Measurements from ENCODE around the gene CORO1C.

CORO1C gene

GRCh38 chr12:108696111-108696995, 35.0 kb downstream of the CORO1C start:
- DNase-seq = peak; percentile 92

DNA sequence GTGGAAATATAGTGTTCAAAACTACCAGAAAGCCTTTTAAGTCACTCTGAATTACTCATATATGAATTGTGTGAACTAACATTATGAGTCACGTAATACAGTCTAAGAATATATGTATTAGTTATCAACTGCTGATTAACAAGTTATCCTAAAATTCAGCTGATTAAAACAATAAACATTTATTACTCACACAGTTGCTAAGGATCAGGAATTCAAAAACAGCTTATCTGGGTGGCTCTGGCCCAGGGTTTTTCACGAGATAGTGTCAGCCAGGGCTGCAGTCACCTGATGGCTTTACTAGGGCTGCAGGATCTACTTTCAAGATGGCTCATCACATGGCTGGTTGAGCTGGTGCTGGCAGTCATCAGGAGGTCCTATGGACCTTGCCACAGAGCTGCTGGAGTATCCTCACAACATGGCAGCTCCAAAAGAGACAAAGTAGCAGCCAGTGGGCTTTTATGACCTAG, 36.5 kb downstream of the CORO1C start:
- peak; percentile 60 for DNase-seq

- no peak for DNase-seq
Observed at GRCh38 chr12:108693751-108694150, 37.6 kb downstream of the CORO1C start.

- no peak for DNase-seq
Observed at GRCh38 chr12:108693186-108693730, 38.1 kb downstream of the CORO1C start.

DNA sequence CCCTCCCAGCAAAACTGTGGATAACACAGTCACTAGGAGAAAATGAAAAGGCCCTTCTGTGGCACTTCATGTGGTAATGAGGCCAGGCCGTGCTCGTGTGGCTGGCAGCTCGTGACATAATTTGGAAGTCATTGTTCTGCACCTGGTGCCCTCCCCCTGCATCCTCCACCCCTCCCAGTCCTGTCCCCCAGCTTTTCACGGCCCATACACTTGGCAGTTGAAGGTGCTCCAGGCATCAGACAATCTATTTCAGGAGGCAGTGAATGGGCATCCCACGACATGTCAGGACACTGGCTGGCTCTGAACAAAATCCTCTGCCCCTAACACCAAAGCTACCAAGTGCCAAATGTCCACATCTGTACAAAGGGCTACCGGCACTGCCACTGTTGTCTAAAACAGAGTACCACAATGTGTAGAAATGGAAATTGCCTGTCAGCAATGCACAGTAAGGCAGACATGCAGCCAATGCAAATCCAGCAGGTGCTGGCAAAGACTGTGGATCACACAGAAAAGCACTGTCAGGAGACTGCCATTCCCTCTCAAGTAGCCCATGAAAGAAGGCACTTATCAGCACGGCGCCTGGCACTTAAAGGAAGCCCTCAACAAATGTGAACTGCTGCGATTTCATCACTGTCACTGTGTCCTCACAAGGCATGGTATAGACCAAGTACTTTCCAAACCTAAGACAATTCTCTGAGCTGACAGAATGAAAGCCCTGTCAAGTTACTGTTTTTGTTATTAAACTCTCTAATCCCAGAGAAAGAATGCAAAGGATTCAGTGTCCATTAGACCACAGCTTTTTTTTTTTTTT, 39.1 kb downstream of the CORO1C start:
- DNase-seq = peak; percentile 75

DNA sequence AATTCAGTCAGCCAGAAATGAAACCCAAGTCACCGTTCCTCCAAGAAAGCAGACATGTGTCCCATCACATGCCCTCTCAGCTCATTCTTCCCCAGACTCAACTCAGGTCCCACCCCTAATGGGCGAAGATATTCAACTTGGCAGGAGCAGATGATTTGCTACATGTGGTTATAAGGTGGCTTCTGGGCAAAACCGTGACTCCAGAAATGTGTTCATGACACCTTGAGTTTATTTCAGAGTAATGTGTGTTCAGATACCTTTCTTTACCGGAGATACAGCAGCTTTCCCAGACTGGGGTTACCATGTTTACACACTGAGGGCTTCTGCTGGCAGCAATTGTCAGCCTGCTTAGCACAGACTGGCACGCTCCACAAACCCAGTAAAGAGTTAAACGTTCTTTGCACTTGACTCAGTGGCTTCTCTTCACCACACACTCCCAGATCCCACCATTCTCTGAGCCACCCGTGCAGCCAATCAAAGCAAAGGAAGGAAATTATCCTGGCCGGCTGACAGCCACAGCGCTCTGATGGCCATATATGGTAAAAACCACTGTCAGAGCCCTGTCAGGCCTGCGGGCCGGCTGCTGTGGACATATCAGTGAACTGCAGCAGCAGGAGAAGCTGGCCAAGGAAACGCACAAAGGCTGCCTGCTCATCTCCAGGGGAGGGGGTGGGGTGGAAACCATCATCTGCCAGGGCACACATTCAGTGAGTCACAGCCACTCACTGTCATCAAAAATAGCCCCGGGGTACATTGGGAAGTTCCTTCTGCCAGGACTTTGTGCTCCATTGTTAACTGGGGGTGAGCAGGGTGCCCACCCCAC, 39.9 kb downstream of the CORO1C start:
- DNase-seq = peak; percentile 100

DNA sequence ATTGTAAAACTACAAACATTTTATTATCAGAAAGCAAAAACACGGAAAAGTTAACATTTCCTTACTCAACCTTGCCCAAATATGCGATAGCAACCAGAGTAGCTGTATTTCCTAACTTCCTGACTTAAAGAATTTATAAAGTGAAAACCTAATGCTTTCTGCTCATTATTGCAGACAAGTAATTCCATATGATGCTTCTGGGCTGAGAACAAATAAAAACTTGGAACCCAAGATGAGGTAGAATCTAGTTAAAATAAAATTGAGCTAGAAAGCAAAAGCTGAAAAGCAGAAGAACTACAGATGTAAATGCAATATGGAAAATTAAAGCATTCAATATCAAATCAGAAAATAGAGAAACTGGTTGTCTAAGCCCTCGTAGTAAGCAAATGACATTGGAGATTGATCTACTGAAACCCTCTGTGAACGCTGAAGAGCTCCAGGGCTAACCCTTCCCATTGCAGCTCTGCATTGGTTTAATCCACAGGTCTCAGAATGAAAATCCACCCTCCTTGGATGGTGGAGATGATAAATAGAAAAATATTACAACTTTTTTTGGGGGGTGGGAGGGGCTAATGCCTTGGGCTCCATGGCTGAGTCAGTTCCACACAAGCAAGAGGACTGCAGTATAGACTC, 40.7 kb downstream of the CORO1C start:
- DNase-seq = peak; percentile 81

DNA sequence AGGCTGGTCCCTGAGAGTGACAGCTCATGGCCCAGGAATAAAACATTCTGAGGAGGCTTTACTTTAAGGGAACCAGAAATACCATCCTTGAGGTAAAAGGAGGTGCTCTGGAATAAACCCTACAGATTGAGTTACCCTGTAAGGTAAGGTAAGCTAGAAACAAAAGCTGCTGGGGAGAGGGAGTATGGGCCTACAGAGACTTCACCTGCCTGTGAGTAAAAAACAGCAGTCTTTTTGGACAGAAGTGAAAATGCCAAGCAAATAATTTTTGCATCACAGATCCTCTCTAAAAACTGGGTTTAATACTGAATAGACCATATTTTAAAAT, 41.2 kb downstream of the CORO1C start:
- no peak for DNase-seq

DNA sequence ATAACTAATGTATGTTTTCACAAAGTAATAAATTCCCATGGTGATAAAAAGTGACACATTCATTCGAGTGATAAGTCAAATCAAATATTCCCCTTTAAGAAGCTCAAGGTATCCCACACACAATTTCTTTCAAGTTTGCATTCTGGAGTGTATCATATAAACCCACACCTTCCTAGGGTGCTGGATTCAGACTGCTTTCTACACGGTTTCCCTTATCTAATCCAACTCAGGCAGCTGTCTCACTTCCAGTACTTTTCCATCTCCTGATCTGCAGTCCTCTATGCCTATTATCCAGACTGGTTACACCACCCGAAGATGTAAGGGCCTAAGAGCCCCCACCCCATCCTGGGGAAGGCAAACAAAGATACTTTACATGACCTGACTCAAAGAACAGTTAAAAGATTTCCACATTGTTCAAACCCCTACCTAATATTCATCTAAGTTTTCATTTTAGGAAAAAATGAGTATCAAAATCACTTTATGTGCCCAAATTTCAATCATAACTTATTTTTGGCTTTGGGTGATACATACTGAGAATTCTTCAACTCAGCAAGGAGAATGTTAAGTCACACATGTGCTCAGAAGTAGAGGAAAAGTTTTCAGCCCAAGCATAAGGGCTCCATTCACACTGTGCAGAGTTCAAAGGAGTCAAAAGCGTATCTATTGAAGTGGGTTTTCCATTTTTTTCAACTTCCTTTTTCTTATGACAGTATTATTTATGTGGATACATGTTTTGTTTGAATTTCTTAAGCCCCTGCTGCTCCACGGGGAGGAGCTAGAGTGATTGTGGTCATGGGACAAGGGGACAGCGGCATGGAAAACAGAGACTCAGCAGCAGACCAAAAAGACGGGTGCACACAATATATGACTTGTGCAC, 41.8 kb downstream of the CORO1C start:
- DNase-seq = peak; percentile 73

DNA sequence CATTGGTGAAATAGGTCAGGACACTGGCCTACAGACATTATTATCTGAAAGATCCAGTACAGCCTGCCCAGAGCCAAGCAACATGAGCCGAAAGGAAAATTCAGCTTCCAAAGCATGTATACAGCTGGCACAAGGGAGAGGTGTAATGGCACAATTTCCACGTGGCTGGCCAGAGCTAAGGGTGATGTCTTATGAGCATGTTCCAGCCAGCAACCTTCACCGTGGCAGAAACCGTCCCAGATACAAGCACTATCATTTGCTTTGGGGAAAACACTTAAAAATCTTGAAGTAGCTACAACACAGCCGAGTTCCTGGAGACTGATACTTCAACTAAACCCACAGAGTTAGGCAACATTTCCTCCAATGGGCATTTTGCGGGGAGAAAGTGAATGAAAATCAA, 44.5 kb downstream of the CORO1C start:
- no peak for DNase-seq

- DNase-seq = peak; percentile 73
Observed at GRCh38 chr12:108685469-108686260, 45.7 kb downstream of the CORO1C start.

DNA sequence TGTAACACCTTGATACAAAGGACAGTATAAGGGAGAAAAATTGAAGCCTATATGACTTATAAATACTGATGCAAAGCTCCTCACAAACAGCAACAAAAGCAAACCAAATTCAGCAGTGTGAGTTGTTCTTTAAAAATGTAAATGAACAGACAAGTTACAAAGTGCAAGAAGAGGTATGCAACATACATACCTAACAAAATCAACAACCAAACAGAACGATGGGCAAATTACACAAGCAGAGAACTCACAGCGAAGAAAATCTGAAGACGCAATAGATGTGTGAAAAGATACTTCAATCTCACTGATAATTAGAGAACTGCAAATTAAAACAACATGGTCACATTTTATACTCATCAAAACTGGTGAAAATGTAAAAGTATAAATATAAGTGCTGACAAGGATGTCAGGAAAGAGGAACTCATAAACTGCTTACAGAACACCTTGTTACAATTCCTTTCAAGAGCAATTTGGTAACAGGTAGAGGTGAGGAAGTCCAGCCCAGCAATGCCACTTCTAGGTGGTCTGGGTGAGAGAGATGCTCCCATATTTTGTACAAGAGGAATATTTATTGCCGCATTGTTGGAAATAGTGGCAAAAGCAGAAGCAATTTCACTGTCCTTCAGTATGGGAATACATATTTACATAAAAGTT, 47.3 kb downstream of the CORO1C start:
- no peak for DNase-seq

DNA sequence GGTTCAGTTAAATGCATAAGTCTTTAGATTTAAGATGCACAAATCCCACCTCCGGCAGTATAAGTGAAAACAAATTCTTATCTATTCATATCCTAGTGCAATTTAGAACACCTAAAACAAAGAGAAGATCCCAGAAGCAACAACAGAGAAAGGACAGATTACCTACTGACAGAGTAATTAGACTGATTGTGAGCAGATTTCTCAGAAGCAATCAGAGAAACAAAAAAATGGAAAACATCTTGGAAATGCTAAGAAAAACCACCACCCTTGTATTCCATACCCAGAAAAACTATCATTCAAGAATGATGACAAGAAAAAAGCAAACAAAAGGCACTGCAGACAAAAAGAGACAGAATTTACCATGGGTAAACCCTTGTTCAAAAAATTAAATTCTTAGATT, 50.0 kb downstream of the CORO1C start:
- no peak for DNase-seq

DNA sequence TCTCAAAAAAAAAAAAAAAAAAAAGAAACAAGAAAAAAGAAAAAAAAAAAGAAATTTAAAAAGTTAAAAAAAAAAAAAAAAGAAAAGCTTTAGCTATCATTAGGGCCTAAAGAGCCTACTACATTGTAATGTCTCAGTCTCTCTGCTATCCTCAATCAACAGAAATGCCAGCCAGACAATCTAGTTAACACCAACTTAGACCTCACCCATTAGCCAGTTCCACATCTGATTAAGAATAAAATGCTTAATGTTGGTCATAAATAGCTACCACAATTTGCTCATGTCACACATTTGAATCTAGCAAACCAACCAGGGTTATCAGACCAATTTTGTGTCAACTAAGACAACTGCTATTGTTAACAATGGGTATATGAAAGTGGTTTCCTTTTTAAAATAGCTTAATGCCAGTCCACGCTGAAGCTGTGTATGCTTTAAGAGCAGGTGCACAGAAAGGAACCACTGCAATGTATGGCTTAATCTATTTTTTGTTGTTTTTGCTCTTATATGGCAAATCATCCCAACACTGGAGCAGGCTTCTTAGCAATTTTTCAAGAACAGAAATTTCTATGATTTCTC, 52.1 kb downstream of the CORO1C start:
- DNase-seq = no peak

- DNase-seq = no peak
Observed at GRCh38 chr12:108678104-108678730, 53.1 kb downstream of the CORO1C start.

DNA sequence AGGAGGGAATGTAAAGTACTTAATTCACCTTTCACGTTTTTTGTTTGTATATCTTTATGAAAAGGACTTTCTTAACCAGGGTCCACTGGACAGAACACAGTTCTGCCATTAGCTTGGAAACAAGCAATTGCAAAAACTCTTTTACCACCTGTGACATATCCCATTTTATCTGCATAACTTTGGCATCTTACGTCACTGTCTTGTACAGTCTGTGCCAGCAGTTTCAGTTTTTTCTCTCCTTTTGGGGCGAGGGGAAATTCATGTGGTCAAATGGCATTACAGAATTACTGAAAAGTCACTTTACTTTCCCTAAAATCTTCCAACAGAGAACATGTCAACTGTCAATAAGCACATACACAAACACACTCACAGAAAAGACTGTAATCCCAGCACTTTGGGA, 53.9 kb downstream of the CORO1C start:
- DNase-seq = no peak

- DNase-seq = no peak
Observed at GRCh38 chr12:108676707-108677106, 54.6 kb downstream of the CORO1C start.

GRCh38 chr12:108675792-108676191, 55.5 kb downstream of the CORO1C start:
- no peak for DNase-seq

DNA sequence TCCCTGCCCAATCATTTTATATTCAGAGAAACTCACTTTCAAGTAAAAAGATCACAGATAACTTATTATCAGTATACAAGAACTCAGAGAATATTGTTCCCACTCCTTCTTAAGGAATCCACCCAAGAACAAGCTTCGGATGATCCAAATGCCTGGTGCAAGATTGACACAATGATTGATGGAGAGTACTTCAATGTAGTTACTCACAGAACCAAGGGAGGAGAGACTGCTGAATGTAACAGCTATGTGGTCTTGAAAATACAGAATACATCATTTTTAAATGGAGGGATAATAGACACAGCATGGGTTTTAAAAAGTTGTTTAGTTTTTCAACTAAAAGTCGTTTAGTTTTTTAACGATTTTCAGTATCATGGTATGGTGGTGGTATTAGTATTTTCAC, 59.3 kb downstream of the CORO1C start:
- no peak for DNase-seq
